Activated T-helper 1 cell treated with anti-CD3 and anti-CD28 coated beads, Interleukin-2, amount 50 U/mL, for 16 hours (primary cell): ENCODE data around the gene CCN2.

Source experiments
- DNase-seq, 2 donors: peaks; one replicate each; pipeline ENCODE4 v3.0.0-alpha.2; 2020; ENCODE audit warnings: low read depth in 1 of 2, low spot score in 1 of 2

The CCN2 gene

GRCh38 chr6:131950767-131951575 lies at the start of gene CCN2:
Gene CCN2 (minus strand): TSS chr6:131951372. CDS start chr6:131951172, 200 bp downstream.
- no peak for DNase-seq

GRCh38 chr6:132000296-132000695 lies 49.1 kb upstream of the CCN2 start:
- DNase-seq = no peak

- no peak for DNase-seq
These were observed 48.5 kb upstream of the CCN2 start for GRCh38 chr6:131999545-132000146.

- no peak for DNase-seq
These were observed 47.2 kb upstream of the CCN2 start for GRCh38 chr6:131998255-131998982.

GRCh38 chr6:131997429-131998153 lies 46.4 kb upstream of the CCN2 start:
- DNase-seq = no peak

- no peak for DNase-seq
These were observed 44.7 kb upstream of the CCN2 start for GRCh38 chr6:131995917-131996316.

GRCh38 chr6:131992557-131992956 lies 41.4 kb upstream of the CCN2 start:
- DNase-seq = no peak

GRCh38 chr6:131989036-131989435 lies 37.9 kb upstream of the CCN2 start:
- no peak for DNase-seq

GRCh38 chr6:131982740-131983259 lies 31.6 kb upstream of the CCN2 start:
- DNase-seq = no peak

- no peak for DNase-seq
These were observed 30.4 kb upstream of the CCN2 start for GRCh38 chr6:131981624-131981978.

- DNase-seq = no peak
These were observed 29.8 kb upstream of the CCN2 start for GRCh38 chr6:131980791-131981623.

- DNase-seq = no peak
These were observed 29.2 kb upstream of the CCN2 start for GRCh38 chr6:131980338-131980790.

- DNase-seq = no peak
These were observed 28.6 kb upstream of the CCN2 start for GRCh38 chr6:131979515-131980337.

- no peak for DNase-seq
These were observed 27.4 kb upstream of the CCN2 start for GRCh38 chr6:131978522-131978921.

GRCh38 chr6:131976545-131977061 lies 25.4 kb upstream of the CCN2 start:
- no peak for DNase-seq

- DNase-seq = no peak
These were observed 21.6 kb upstream of the CCN2 start for GRCh38 chr6:131972741-131973140.

GRCh38 chr6:131970076-131970859 lies 19.1 kb upstream of the CCN2 start:
- no peak for DNase-seq

- DNase-seq = no peak
These were observed 17.5 kb upstream of the CCN2 start for GRCh38 chr6:131968656-131969055.
